HCT116 (cell line): ENCODE results near the gene SPRR5.

ENCODE experiments used
- ATF3 ChIP-seq: IDR thresholded peaks from 2 replicates; pipeline ENCODE4 v1.6.1; 2012
- CEBPB ChIP-seq: IDR thresholded peaks from 2 replicates; pipeline ENCODE4 v1.6.1; 2012; ENCODE audit warnings: low read depth
- EZH2 ChIP-seq: fragments of 200-600 bp; sonication (generic); IDR thresholded peaks from 2 replicates; pipeline ENCODE4 v1.6.1; 2017; ENCODE audit warnings: antibody characterized with exemption, mixed run types
- EZH2phosphoT487 ChIP-seq: fragments of 200-600 bp; IDR thresholded peaks from 2 replicates; pipeline ENCODE4 v1.6.1; 2018; ENCODE audit warnings: antibody characterized with exemption, borderline replicate concordance
- POLR2A ChIP-seq: IDR thresholded peaks from 2 replicates; pipeline ENCODE4 v1.7.0; 2011; ENCODE audit warnings: borderline replicate concordance; ENCODE audit not compliant: insufficient read depth, insufficient read length; ENCODE audit errors: extremely low read depth
- POLR2AphosphoS5 ChIP-seq: IDR thresholded peaks from 2 replicates; pipeline ENCODE4 v1.6.1; 2011; ENCODE audit warnings: mild to moderate bottlenecking, low read depth, low read length, moderate library complexity
- SP1 ChIP-seq: IDR thresholded peaks from 2 replicates; pipeline ENCODE4 v1.6.1; 2012; ENCODE audit warnings: low read depth
- SRF ChIP-seq: IDR thresholded peaks from 2 replicates; pipeline ENCODE4 v1.6.1; 2012; ENCODE audit warnings: low read depth
- TCF7L2 ChIP-seq: IDR thresholded peaks from 2 replicates; pipeline ENCODE4 v1.7.0; 2011; ENCODE audit warnings: borderline replicate concordance, inconsistent platforms; ENCODE audit not compliant: insufficient read depth, insufficient read length; ENCODE audit errors: extremely low read depth
- TF ChIP-seq, protein P1 (sequence below), 3 experiments: fragments of 200-600 bp in 1 of 3; sonication (generic) in 1 of 3; IDR thresholded peaks in 2 of 3; conservative IDR thresholded peaks in 1 of 3; 2 replicates each; pipeline ENCODE4 v1.5.1; 2012 to 2017; ENCODE audit warnings: low read depth in 2 of 3, low read length in 2 of 3, antibody characterized with exemption in 1 of 3, borderline replicate concordance in 1 of 3, control low read depth in 1 of 3, mild to moderate bottlenecking in 1 of 3, mixed read lengths in 1 of 3, mixed run types in 1 of 3, moderate library complexity in 1 of 3; ENCODE audit not compliant: insufficient read depth in 1 of 3
- TF ChIP-seq, protein P2 (sequence below): IDR thresholded peaks from 2 replicates; pipeline ENCODE4 v1.6.1; 2012
- TF ChIP-seq, protein P3 (sequence below): IDR thresholded peaks from 2 replicates; pipeline ENCODE4 v1.6.1; 2012; ENCODE audit warnings: low read depth

GRCh38 chr1:152967201-152967600 is 20.2 kb downstream of the SPRR5 start:
- TF ChIP-seq, protein P1, sequence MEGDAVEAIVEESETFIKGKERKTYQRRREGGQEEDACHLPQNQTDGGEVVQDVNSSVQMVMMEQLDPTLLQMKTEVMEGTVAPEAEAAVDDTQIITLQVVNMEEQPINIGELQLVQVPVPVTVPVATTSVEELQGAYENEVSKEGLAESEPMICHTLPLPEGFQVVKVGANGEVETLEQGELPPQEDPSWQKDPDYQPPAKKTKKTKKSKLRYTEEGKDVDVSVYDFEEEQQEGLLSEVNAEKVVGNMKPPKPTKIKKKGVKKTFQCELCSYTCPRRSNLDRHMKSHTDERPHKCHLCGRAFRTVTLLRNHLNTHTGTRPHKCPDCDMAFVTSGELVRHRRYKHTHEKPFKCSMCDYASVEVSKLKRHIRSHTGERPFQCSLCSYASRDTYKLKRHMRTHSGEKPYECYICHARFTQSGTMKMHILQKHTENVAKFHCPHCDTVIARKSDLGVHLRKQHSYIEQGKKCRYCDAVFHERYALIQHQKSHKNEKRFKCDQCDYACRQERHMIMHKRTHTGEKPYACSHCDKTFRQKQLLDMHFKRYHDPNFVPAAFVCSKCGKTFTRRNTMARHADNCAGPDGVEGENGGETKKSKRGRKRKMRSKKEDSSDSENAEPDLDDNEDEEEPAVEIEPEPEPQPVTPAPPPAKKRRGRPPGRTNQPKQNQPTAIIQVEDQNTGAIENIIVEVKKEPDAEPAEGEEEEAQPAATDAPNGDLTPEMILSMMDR (IDR thresholded peaks at IDR 0.05 in 2 of 3, conservative IDR thresholded peaks at IDR 0.05 in 1 of 3; ENCODE audit: borderline replicate concordance in 1 of 3, insufficient read depth in 1 of 3, low read depth in 2 of 3, low read length in 2 of 3): no peak
- TF ChIP-seq POLR2AphosphoS5 (no peak), ATF3 (no peak), TCF7L2 (no peak), POLR2A (no peak), CEBPB (no peak), SRF (no peak), EZH2 (no peak), EZH2phosphoT487 (no peak), SP1 (no peak)
- TF ChIP-seq, protein P2, sequence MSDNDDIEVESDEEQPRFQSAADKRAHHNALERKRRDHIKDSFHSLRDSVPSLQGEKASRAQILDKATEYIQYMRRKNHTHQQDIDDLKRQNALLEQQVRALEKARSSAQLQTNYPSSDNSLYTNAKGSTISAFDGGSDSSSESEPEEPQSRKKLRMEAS: no peak
- TF ChIP-seq, protein P3, sequence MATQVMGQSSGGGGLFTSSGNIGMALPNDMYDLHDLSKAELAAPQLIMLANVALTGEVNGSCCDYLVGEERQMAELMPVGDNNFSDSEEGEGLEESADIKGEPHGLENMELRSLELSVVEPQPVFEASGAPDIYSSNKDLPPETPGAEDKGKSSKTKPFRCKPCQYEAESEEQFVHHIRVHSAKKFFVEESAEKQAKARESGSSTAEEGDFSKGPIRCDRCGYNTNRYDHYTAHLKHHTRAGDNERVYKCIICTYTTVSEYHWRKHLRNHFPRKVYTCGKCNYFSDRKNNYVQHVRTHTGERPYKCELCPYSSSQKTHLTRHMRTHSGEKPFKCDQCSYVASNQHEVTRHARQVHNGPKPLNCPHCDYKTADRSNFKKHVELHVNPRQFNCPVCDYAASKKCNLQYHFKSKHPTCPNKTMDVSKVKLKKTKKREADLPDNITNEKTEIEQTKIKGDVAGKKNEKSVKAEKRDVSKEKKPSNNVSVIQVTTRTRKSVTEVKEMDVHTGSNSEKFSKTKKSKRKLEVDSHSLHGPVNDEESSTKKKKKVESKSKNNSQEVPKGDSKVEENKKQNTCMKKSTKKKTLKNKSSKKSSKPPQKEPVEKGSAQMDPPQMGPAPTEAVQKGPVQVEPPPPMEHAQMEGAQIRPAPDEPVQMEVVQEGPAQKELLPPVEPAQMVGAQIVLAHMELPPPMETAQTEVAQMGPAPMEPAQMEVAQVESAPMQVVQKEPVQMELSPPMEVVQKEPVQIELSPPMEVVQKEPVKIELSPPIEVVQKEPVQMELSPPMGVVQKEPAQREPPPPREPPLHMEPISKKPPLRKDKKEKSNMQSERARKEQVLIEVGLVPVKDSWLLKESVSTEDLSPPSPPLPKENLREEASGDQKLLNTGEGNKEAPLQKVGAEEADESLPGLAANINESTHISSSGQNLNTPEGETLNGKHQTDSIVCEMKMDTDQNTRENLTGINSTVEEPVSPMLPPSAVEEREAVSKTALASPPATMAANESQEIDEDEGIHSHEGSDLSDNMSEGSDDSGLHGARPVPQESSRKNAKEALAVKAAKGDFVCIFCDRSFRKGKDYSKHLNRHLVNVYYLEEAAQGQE: no peak
